Measurements from ENCODE around the gene ABR. TPM values are rescaled to one million over a fixed set of nuclear protein-coding genes. Genes with fewer than 3 reads are reported as not detected.

The ABR gene
- total RNA-seq, 1 experiment from 2014 or later = 35.4 TPM

DNA sequence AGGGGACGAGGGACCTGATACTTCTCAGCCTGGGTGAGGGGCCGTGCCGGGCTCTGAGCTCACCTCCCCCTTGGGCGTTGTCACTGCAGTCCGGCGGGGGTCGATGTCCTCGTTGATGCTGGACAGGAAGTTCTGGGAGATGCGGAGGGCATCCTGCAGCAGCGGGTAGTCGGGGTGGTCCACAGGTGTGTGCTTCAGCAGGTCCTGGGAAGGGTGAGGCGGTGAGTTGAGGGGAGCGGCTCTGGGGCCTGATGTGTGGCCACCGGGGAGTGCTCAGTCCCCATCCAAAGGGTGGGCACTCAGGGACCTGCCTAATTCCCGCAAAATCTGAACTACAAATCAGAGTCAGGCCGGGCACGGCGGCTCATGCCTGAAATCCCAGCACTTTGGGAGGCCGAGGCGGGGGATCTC lies 107.2 kb downstream of the ABR start:
- intact Hi-C loops (cut with micrococcal nuclease) = no loop called here
- no peaks in the 10 kb centered on the region for H3K9me2 ChIP-seq (replicated peaks; ENCODE audit: low read length)
- H3K4me3 ChIP-seq (ENCODE audit: low read length) = no peak overlapping the region
- H3K27ac ChIP-seq (ENCODE audit: low read length) = no peak overlapping the region
- no peaks in the 10 kb centered on the region for H3K27me3 ChIP-seq (ENCODE audit: low read length)
- peaks cover 5% of the 10 kb centered on the region; the same call in 1 of the 2 replicates for H3K36me3 ChIP-seq (ENCODE audit: low read depth, low read length)
- H3K79me2 ChIP-seq (ENCODE audit: low read length) = no peaks in the 10 kb centered on the region
- H3K4me1 ChIP-seq (ENCODE audit: insufficient read depth, low read length) = no peaks in the 10 kb centered on the region
- no peaks in the 10 kb centered on the region for H3K9me3 ChIP-seq (ENCODE audit: low read length)
- TF ChIP-seq EZH2 (IDR thresholded peaks at IDR 0.05; ENCODE audit: low read length, unreplicated experiment) (no peak), EZH2phosphoT487 (IDR thresholded peaks at IDR 0.05; ENCODE audit: borderline replicate concordance, low read length) (no peak), CTCF (conservative IDR thresholded peaks at IDR 0.05; ENCODE audit: low read depth, low read length) (no peak)
- H3K4me2 ChIP-seq (ENCODE audit: low read length) = no peak overlapping the region
- H4K20me1 ChIP-seq (ENCODE audit: low read length) = no peaks in the 10 kb centered on the region
- POLR2A ChIA-PET (ENCODE audit: unreplicated experiment) = no interaction called here
- no TSS peak for BruUV-seq (replicated peaks)
- CTCF ChIA-PET = no interaction called here
- ATAC-seq (no peak), DNase-seq (no peak)
- no peak overlapping the region for H3K9ac ChIP-seq (ENCODE audit: low read length)
- no peaks in the 10 kb centered on the region for H3F3A ChIP-seq (ENCODE audit: low read length, unreplicated experiment)
- H2AFZ ChIP-seq (ENCODE audit: low read length) = no peak overlapping the region

DNA sequence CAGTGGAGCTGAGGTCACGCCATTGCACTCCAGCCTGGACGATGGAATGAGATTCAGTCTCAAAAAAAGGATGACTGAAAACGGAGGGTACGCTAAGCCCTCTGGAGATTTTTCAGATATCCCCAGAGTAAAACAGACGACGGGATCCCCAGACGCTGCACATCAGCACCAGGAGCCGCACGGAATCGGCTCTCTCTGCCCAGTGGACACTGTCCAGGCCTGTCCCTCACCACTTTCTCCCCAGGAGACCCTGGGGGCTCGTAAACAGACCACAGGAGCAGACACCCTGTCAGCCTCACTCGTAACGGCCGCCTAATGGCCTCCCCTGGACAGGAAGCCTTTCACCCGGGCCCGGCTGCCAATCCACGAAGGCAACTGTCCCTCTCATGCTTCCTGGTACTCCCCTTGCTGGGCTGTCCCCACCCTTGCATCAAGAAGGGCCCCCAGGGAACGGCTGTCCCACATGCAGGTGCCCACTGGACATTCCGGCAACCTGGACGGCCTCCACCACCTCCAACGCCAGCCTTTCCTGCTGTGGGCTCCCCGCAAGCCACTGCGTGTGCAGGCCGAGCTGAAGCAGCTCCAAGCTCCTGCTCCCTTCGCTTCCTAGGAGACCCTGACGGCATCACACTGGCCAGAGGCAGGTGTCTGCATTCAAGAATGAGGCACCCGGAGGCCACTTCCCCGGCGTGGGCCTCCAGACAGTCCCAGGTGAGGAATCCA lies 108.5 kb downstream of the ABR start:
- H2AFZ ChIP-seq (ENCODE audit: low read length) = no peak overlapping the region
- CTCF ChIA-PET = no interaction called here
- H3K27me3 ChIP-seq (ENCODE audit: low read length) = no peaks in the 10 kb centered on the region
- intact Hi-C loops (cut with micrococcal nuclease) = no loop called here
- H3K9me2 ChIP-seq (replicated peaks; ENCODE audit: low read length) = no peaks in the 10 kb centered on the region
- H3K4me3 ChIP-seq (ENCODE audit: low read length) = no peak overlapping the region
- no peaks in the 10 kb centered on the region for H3F3A ChIP-seq (ENCODE audit: low read length, unreplicated experiment)
- no peaks in the 10 kb centered on the region for H3K9me3 ChIP-seq (ENCODE audit: low read length)
- POLR2A ChIA-PET (ENCODE audit: unreplicated experiment) = no interaction called here
- H3K27ac ChIP-seq (ENCODE audit: low read length) = no peak overlapping the region
- H3K36me3 ChIP-seq (ENCODE audit: low read depth, low read length) = peaks cover 5% of the 10 kb centered on the region; the same call in 1 of the 2 replicates
- ATAC-seq (no peak), DNase-seq (no peak)
- no peak for TF ChIP-seq EZH2phosphoT487 (IDR thresholded peaks at IDR 0.05; ENCODE audit: borderline replicate concordance, low read length)
- no peak for TF ChIP-seq CTCF (conservative IDR thresholded peaks at IDR 0.05; ENCODE audit: low read depth, low read length)
- TF ChIP-seq EZH2 (IDR thresholded peaks at IDR 0.05; ENCODE audit: low read length, unreplicated experiment) = no peak
- H3K9ac ChIP-seq (ENCODE audit: low read length) = no peak overlapping the region
- H4K20me1 ChIP-seq (ENCODE audit: low read length) = no peaks in the 10 kb centered on the region
- H3K4me1 ChIP-seq (ENCODE audit: insufficient read depth, low read length) = no peaks in the 10 kb centered on the region
- BruUV-seq (replicated peaks) = no TSS peak
- no peaks in the 10 kb centered on the region for H3K79me2 ChIP-seq (ENCODE audit: low read length)
- H3K4me2 ChIP-seq (ENCODE audit: low read length) = no peak overlapping the region

GRCh38 chr17:1070411-1070810 lies 109.4 kb downstream of the ABR start:
- intact Hi-C loops (cut with micrococcal nuclease) = no loop called here
- CTCF ChIA-PET = no interaction called here

More at GRCh38 chr17:1070411-1070810, 109.4 kb downstream of the ABR start:
- H3K27ac ChIP-seq (ENCODE audit: low read length) = no peak overlapping the region
- no peak overlapping the region for H2AFZ ChIP-seq (ENCODE audit: low read length)
- H3K27me3 ChIP-seq (ENCODE audit: low read length) = no peaks in the 10 kb centered on the region
- no peak overlapping the region for H3K4me2 ChIP-seq (ENCODE audit: low read length)
- no peaks in the 10 kb centered on the region for H3F3A ChIP-seq (ENCODE audit: low read length, unreplicated experiment)
- TF ChIP-seq EZH2phosphoT487 (IDR thresholded peaks at IDR 0.05; ENCODE audit: borderline replicate concordance, low read length) = no peak
- TF ChIP-seq CTCF (conservative IDR thresholded peaks at IDR 0.05; ENCODE audit: low read depth, low read length) = no peak
- no peaks in the 10 kb centered on the region for H3K9me3 ChIP-seq (ENCODE audit: low read length)
- DNase-seq (no peak), ATAC-seq (no peak)
- no peaks in the 10 kb centered on the region for H3K79me2 ChIP-seq (ENCODE audit: low read length)
- no peaks in the 10 kb centered on the region for H3K9me2 ChIP-seq (replicated peaks; ENCODE audit: low read length)
- POLR2A ChIA-PET (ENCODE audit: unreplicated experiment) = no interaction called here
- no TSS peak for BruUV-seq (replicated peaks)
- peaks cover 5% of the 10 kb centered on the region; the same call in 1 of the 2 replicates for H3K36me3 ChIP-seq (ENCODE audit: low read depth, low read length)
- H3K4me1 ChIP-seq (ENCODE audit: insufficient read depth, low read length) = no peaks in the 10 kb centered on the region
- H3K9ac ChIP-seq (ENCODE audit: low read length) = no peak overlapping the region
- H4K20me1 ChIP-seq (ENCODE audit: low read length) = no peaks in the 10 kb centered on the region
- H3K4me3 ChIP-seq (ENCODE audit: low read length) = no peak overlapping the region
